ENCODE results near the gene CADPS. TPM values are rescaled to one million over a fixed set of nuclear protein-coding genes. Genes with fewer than 3 reads are reported as not detected.

Gene CADPS
- total RNA-seq, 1 experiment from 2014 or later = 0.48 TPM

DNA sequence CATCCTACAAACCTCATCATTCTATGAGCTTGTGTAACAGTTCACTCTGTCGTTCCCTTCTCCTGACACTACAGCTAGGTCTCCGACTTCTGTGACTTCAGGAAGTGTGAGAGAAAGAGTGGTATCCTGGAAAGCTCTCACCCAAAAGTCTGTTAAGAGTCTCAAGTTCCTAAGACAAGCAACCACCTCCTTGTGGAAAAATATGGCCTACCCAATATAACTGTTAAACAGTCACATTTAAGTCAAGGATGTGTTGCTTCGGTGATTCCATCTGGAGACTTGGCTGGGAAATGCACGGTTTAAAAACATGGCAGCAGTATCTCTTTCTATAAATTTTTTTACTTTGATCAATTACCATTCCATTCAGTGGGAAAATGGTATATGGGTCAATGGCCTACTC, 515.7 kb downstream of the CADPS start:
- DNase-seq (ENCODE audit: low read depth) = no peak

DNA sequence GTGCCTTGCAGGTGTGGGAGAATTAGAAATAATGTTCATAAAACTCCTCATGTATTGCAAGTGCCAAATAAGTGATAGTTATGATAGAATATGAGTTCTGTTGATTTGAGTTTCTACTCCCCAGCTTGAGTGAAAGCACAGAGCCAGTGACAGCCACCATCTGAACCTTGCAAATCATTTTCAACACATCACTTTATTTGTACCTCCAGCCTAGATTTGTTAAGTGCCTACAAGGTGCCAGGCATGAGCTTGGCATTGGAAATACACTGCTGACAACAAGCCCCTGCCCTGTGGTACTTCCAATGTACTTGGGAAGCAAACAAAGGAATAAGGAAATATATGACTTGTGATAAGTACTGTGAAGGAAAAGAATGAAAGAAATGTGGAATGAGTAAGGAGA, 518.9 kb downstream of the CADPS start:
- no peak for DNase-seq (ENCODE audit: low read depth)

DNA sequence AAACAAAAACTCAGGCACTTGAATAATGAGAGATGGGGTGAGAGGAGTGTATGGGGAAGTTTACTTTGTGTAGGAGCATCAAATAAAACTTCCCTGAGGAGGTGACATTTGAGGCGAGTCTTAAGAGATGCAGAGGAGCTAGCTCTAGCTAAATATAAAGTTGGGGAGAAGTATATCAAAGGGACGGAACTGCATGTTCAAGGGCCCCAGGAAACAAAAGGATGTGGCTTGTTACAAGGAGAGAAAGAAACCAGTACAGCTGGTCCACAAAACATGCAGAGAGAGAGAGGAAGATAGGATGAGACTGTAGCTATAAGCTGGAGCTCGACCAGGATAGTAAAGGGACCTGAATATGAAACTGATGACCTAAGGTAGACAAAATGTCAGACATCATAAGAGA, 519.5 kb downstream of the CADPS start:
- DNase-seq (ENCODE audit: low read depth) = no peak
